GM19463 (cell line): ENCODE data around the gene GPR50.

Source experiments
- ATAC-seq: cut with Tn5 transposase; IDR thresholded peaks from one replicate; pipeline ENCODE4 v1.9.1; 2021; ENCODE audit warnings: mild to moderate bottlenecking, moderate library complexity; ENCODE audit not compliant: unreplicated experiment

GPR50 gene

DNA sequence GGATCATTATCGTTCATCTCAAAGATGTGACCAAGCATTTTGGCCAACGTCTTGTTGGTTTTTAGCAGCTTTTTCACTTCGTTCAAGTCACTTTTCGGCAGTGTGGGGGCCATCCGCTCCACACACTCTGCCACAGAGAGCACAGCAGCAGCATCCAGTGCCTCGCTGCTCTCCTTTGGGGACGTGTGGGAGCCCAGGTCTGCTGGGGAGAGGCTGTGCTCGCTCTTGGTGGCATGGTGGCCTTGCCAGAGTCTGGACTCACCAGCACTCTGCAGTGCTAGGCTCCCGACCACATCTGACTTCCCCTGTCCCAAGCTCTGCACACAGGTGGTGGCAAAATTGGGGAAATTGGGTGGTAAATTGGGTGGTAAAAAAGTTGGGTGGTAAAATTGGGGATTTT is 50.6 kb downstream of the GPR50 start:
- no peak for ATAC-seq

DNA sequence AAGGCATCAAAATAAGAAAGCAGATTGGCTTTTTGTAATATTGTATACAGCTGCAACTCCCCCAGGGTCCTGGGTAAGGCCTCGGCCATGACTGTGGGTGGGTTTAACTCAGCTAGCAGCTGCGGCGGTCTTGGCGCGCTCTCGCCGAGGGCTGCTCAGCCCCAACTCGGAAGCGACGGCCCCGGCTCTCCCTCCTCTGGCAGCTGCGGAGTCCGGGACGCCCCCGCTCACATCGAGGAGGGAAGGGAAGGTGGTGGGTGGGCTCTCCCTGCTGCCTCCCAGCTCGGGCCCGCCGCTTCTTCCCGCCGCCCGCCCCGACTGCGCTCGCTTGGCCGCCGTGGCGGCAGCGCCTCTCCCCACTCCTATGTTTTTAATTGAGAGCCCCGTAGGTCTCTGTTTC is 51.2 kb downstream of the GPR50 start:
- ATAC-seq = no peak

DNA sequence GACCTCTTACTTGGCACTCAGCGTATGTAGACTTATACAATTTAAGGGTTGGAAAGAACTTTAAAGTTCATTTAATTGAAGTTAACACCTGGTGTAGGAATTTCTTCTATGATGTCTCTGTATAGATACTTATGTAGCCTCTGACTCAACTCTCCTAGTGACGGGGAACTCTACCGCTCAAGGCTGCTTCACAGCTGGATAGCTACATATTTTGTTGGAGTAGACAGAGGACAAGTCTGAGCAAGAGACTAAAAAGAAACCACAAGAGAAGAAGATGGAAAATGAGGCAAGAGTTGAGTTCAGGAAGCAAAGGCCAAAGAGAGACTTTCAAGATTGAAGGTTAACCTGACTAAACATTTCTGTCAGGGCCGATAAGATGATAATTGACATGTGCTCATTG is 52.6 kb downstream of the GPR50 start:
- ATAC-seq = no peak
